A549 (cell line): Measurements from ENCODE around the gene LTA4H. TPM values are rescaled to one million over a fixed set of nuclear protein-coding genes. Genes with fewer than 3 reads are reported as not detected.

Source experiments
- ATAC-seq, 2 experiments: fragments of 200-7000 bp in 1 of 2; fragments of >200 bp in 1 of 2; cut with Nextera tagmentation in 1 of 2; cut with Tn5 transposase in 1 of 2; 3 replicates each; pipeline versions ENCODE4 v1.8.0 to v1.9.1; 2018 to 2020; ENCODE audit warnings: mild to moderate bottlenecking in 1 of 2, moderate library complexity in 1 of 2
- CTCF ChIA-PET: fragments of 300-600 bp; sonication (Branson Sonifier 250); formaldehyde crosslinking; extraction: SDS; loops from one replicate; lab custom pipeline; 2021; ENCODE audit warnings: antibody characterized with exemption, inconsistent platforms; lab: Yijun Ruan, JAX
- POLR2A ChIA-PET: fragments of 350-600 bp; formaldehyde crosslinking; extraction: SDS; loops from one replicate; lab custom pipeline; 2021; ENCODE audit warnings: antibody characterized with exemption, inconsistent platforms; lab: Yijun Ruan, JAX
- DNase-seq, 2 experiments: peaks; one replicate each; pipeline versions ENCODE4 v3.0.0 to v3.0.0-alpha.2; 2011 to 2016; ENCODE audit warnings: low read depth in 1 of 2, low spot score in 1 of 2
- FAIRE-seq: peaks from 2 replicates; lab custom pipeline; 2011; peaks lifted over from hg19 to GRCh38; lab: Jason Lieb, UNC
- H3K27ac ChIP-seq, 2 experiments: fragments of >200 bp; sonication (Bioruptor Twin); formaldehyde crosslinking; 3 replicates each; pipeline ENCODE4 v1.5.1; 2016 to 2017
- H3K4me1 ChIP-seq: fragments of >200 bp; sonication (Bioruptor Twin); formaldehyde crosslinking; 3 replicates; pipeline ENCODE4 v1.6.1; 2016
- H3K4me2 ChIP-seq: fragments of >200 bp; sonication (Bioruptor Twin); formaldehyde crosslinking; 3 replicates; pipeline ENCODE4 v1.6.1; 2016
- H3K4me3 ChIP-seq: fragments of >200 bp; sonication (Bioruptor Twin); formaldehyde crosslinking; 3 replicates; pipeline ENCODE4 v1.5.1; 2016
- H3K9me3 ChIP-seq: fragments of >200 bp; sonication (Bioruptor Twin); formaldehyde crosslinking; 3 replicates; pipeline ENCODE4 v1.6.1; 2016
- BHLHE40 ChIP-seq: IDR thresholded peaks from 2 replicates; pipeline ENCODE4 v1.6.1; 2012; ENCODE audit warnings: low read depth, low read length, inconsistent platforms
- CBX8 ChIP-seq: fragments of 200-600 bp; sonication (generic); IDR thresholded peaks from 2 replicates; pipeline ENCODE4 v1.6.1; 2016
- CEBPB ChIP-seq, 2 experiments: fragments of >200 bp in 1 of 2; sonication (Bioruptor Twin) in 1 of 2; formaldehyde crosslinking in 1 of 2; IDR thresholded peaks; 2 replicates each; pipeline ENCODE4 v1.6.1; 2012 to 2016
- EHF ChIP-seq: fragments of 250-450 bp; sonication (Bioruptor Pico); IDR thresholded peaks from 2 replicates; pipeline ENCODE4 v1.5.0; 2020; ENCODE audit warnings: mild to moderate bottlenecking
- ELK1 ChIP-seq: fragments of 150-350 bp; IDR thresholded peaks from 2 replicates; pipeline ENCODE4 v1.6.1; 2014; ENCODE audit warnings: low read depth, mild to moderate bottlenecking, low read length
- FOXS1 ChIP-seq: fragments of 250-450 bp; sonication (Bioruptor Pico); IDR thresholded peaks from 2 replicates; pipeline ENCODE4 v1.5.0; 2020; ENCODE audit warnings: mild to moderate bottlenecking, moderate library complexity
- HDAC2 ChIP-seq: fragments of 200-600 bp; sonication (generic); IDR thresholded peaks from 2 replicates; pipeline ENCODE4 v1.6.1; 2016
- JUN ChIP-seq, 2 experiments: fragments of >200 bp; sonication (Bioruptor Twin); formaldehyde crosslinking; IDR thresholded peaks; 2 replicates in 1 of 2; 3 replicates in 1 of 2; pipeline ENCODE4 v1.6.1; 2016 to 2017
- KDM5A ChIP-seq: fragments of 200-600 bp; sonication (generic); IDR thresholded peaks from 2 replicates; pipeline ENCODE4 v1.6.1; 2016; ENCODE audit warnings: antibody characterized with exemption, mild to moderate bottlenecking
- MAFK ChIP-seq: fragments of 450-650 bp; IDR thresholded peaks from 2 replicates; pipeline ENCODE4 v1.6.1; 2014; ENCODE audit not compliant: partially characterized antibody
- NFE2L2 ChIP-seq: fragments of 150-350 bp; conservative IDR thresholded peaks from 2 replicates; pipeline ENCODE4 v1.6.1; 2014; ENCODE audit warnings: low read length
- PHF8 ChIP-seq: fragments of 200-600 bp; sonication (generic); IDR thresholded peaks from 2 replicates; pipeline ENCODE4 v1.6.1; 2016; ENCODE audit warnings: low read depth, mild to moderate bottlenecking, antibody characterized with exemption, moderate library complexity, borderline replicate concordance
- POLR2AphosphoS2 ChIP-seq: conservative IDR thresholded peaks from 2 replicates; pipeline ENCODE4 v1.6.1; 2012; ENCODE audit warnings: low read length, improper control_type of control experiment, inconsistent platforms
- RCOR1 ChIP-seq: fragments of 150-350 bp; IDR thresholded peaks from 2 replicates; pipeline ENCODE4 v1.6.1; 2014; ENCODE audit warnings: antibody characterized with exemption, low read length, low read depth
- ZSCAN20 ChIP-seq: fragments of 250-450 bp; sonication (Bioruptor Pico); IDR thresholded peaks from 2 replicates; pipeline ENCODE4 v1.8.0; 2022; ENCODE audit warnings: mild to moderate bottlenecking, moderate library complexity
- WGBS: methylation state at CpG from one replicate; pipeline ENCODE4 v1.1.6; 2017; ENCODE audit errors: missing lambda C conversion rate; 5-methylcytosine and 5-hydroxymethylcytosine counted together
- polyA plus RNA-seq, 4 experiments: library from polyadenylated mRNA; depleted of rRNA in 3 of 4; stranded (reverse); fragments of >200 nt; fragmentation: RNase III in 1 of 4; extraction: RNeasy Plus Mini Kit Qiagen cat#74134 plus additional on column Dnase treatment in 1 of 4; gene quantifications; 2 replicates in 3 of 4; 3 replicates in 1 of 4; pipeline ENCODE4 v1.2.3, GENCODE V29; 2011 to 2017
- TF ChIP-seq, protein P1 (sequence below): fragments of >200 bp; sonication (Bioruptor Twin); formaldehyde crosslinking; IDR thresholded peaks from 2 replicates; pipeline ENCODE4 v1.6.1; 2016
- TF ChIP-seq, protein P2 (sequence below): fragments of >200 bp; sonication (Bioruptor Twin); formaldehyde crosslinking; IDR thresholded peaks from 3 replicates; pipeline ENCODE4 v1.6.1; 2016
- TF ChIP-seq, protein P3 (sequence below): IDR thresholded peaks from 2 replicates; pipeline ENCODE4 v1.6.1; 2012

LTA4H gene
- polyA plus RNA-seq, 2 of the 4 experiments (the other 2 are of a cell fraction), result 126 to 174 TPM

DNA sequence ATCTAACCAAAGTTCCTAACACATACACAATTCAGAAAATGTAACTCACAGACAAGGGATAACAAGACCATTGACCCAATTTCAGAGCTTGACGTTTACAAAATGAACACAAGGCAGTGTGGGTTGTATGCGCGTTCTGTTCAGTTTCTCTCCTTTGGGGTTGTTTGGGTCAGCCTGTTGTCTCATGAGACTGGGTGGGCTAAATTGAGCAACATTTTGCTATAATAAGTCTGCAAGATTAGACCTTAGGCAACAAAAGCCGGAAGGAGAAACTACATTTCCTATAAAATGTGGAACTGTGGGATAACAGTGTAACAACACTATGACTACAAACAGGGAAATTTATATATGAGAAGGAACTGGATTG is 18.8 kb upstream of the LTA4H start:
- 91% methylated on average over 4 of the region's 4 CpGs for WGBS
- ChIA-PET CTCF (interaction anchor here (1.0 to 1.2 kb wide), 2 partner anchors 8 to 463 kb away, joined by 3 to 4 read pairs; no protein-coding TSS in a partner anchor), POLR2A (no interaction called here)
- Histone ChIP-seq H3K27ac (no peak overlapping the region), H3K4me1 (peaks cover 2% of the 10 kb centered on the region; the same call in 2 of the 3 replicates), H3K4me3 (no peak overlapping the region), H3K4me2 (no peak overlapping the region), H3K9me3 (no peaks in the 10 kb centered on the region)
- ATAC-seq (no peak), DNase-seq (no peak), FAIRE-seq (no peak)
- TF ChIP-seq RCOR1 (no peak), JUN (IDR thresholded peaks at IDR 0.05) (no peak)
- TF ChIP-seq, protein P1, sequence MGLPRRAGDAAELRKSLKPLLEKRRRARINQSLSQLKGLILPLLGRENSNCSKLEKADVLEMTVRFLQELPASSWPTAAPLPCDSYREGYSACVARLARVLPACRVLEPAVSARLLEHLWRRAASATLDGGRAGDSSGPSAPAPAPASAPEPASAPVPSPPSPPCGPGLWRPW, result no peak

- Histone ChIP-seq H3K4me2 (no peak overlapping the region), H3K4me1 (peaks cover 7% of the 10 kb centered on the region), H3K27ac (no peak overlapping the region), H3K9me3 (no peaks in the 10 kb centered on the region), H3K4me3 (no peak overlapping the region)
- ATAC-seq (no peak), FAIRE-seq (no peak), DNase-seq (no peak)
- ChIA-PET POLR2A (no interaction called here), CTCF (interaction anchor here (1.0 to 1.2 kb wide), 2 partner anchors 8 to 463 kb away, joined by 3 to 4 read pairs; no protein-coding TSS in a partner anchor)
- no peak for TF ChIP-seq EHF (CRISPR knock-in tag)
- TF ChIP-seq BHLHE40, result no peak
- no peak for TF ChIP-seq RCOR1
- 87% methylated on average over 5 of the region's 5 CpGs for WGBS
These were observed 18.3 kb upstream of the LTA4H start for GRCh38 chr12:96053476-96054243.

DNA sequence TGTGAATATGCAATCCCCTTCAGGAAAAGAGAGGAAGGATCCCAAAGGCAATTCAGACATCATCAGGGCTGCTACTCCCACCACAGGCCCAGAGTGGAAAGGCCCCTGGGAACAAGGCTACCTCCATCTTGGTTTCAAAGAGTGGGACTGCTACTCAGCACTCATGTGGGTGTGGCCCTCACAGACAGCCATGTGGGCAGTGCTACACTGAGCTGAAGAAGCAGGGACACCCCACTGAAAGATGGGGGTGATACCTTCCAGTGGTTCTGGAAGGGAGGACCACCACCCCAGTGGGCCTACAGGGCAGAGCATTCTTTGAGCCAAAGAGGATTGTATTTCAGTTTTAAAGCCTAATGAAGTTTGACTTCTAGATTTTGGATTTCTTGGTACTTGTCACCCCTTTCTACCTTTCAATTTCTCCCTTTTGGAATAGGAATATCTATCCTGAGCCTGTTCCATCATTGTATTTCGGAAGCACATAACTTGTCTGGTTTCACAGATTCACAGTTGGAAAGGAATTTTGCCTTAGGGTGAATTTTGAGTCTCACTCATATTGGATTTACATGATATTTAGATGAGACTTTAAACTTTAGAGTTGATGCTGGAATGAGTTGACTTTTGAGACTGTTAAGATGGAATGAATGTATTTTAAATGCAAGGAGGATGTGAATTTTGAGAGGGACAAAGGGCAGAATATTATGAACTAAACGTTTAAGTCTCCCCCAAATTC is 16.5 kb upstream of the LTA4H start:
- TF ChIP-seq HDAC2 (no peak), ZSCAN20 (CRISPR knock-in tag) (no peak), ELK1 (no peak), CEBPB (IDR thresholded peaks at IDR 0.05) (no peak), NFE2L2 (no peak), CBX8 (no peak), MAFK (no peak), FOXS1 (CRISPR knock-in tag) (no peak), PHF8 (no peak), KDM5A (no peak), POLR2AphosphoS2 (no peak)
- TF ChIP-seq, protein P2, sequence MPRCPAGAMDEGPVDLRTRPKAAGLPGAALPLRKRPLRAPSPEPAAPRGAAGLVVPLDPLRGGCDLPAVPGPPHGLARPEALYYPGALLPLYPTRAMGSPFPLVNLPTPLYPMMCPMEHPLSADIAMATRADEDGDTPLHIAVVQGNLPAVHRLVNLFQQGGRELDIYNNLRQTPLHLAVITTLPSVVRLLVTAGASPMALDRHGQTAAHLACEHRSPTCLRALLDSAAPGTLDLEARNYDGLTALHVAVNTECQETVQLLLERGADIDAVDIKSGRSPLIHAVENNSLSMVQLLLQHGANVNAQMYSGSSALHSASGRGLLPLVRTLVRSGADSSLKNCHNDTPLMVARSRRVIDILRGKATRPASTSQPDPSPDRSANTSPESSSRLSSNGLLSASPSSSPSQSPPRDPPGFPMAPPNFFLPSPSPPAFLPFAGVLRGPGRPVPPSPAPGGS, result no peak
- TF ChIP-seq, protein P3, sequence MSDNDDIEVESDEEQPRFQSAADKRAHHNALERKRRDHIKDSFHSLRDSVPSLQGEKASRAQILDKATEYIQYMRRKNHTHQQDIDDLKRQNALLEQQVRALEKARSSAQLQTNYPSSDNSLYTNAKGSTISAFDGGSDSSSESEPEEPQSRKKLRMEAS, result no peak
- CTCF ChIA-PET, result no interaction called here
- H3K4me1 ChIP-seq, result peaks cover 24% of the 10 kb centered on the region
- POLR2A ChIA-PET, result no interaction called here
- FAIRE-seq, result no peak
- H3K4me2 ChIP-seq, result no peak overlapping the region
- no peak for ATAC-seq
- H3K4me3 ChIP-seq, result no peak overlapping the region
- no peak overlapping the region for H3K27ac ChIP-seq
- DNase-seq, result no peak
- 46% methylated on average over 2 of the region's 2 CpGs for WGBS
- H3K9me3 ChIP-seq, result no peaks in the 10 kb centered on the region
